ENCODE results near the gene DDIAS. TPM values are rescaled to one million over a fixed set of nuclear protein-coding genes. Genes with fewer than 3 reads are reported as not detected.

DDIAS gene
- total RNA-seq, 1 donor from 2014 or later = 3.8 TPM

GRCh38 chr11:82874646-82875523, 26.7 kb upstream of the DDIAS start:
- no peak for ATAC-seq
- intact Hi-C loops (cut with DNase I) = no loop called here
- DNase-seq = no peak
- no peaks in the 10 kb centered on the region for H3K9me3 ChIP-seq
- H3K36me3 ChIP-seq = no peaks in the 10 kb centered on the region
- no peak for TF ChIP-seq CTCF (IDR thresholded peaks at IDR 0.05)
- no peaks in the 10 kb centered on the region for H3K27me3 ChIP-seq
- H3K4me1 ChIP-seq = peaks cover 15% of the 10 kb centered on the region
- no peak overlapping the region for H3K27ac ChIP-seq
- H3K4me3 ChIP-seq = no peak overlapping the region

- intact Hi-C loops (cut with DNase I) = no loop called here
- Histone ChIP-seq H3K27me3 (no peaks in the 10 kb centered on the region), H3K4me1 (peaks cover 6% of the 10 kb centered on the region), H3K9me3 (no peaks in the 10 kb centered on the region), H3K27ac (no peak overlapping the region), H3K36me3 (no peaks in the 10 kb centered on the region), H3K4me3 (no peak overlapping the region)
- DNase-seq (no peak), ATAC-seq (peak; percentile 69)
- no peak for TF ChIP-seq CTCF (IDR thresholded peaks at IDR 0.05)
Observed at GRCh38 chr11:82883853-82884252, 17.7 kb upstream of the DDIAS start.

GRCh38 chr11:82889133-82890001, 12.2 kb upstream of the DDIAS start:
- DNase-seq = no peak
- TF ChIP-seq CTCF (IDR thresholded peaks at IDR 0.05) = no peak
- Histone ChIP-seq H3K9me3 (no peaks in the 10 kb centered on the region), H3K36me3 (no peaks in the 10 kb centered on the region), H3K27ac (no peak overlapping the region), H3K4me1 (peaks cover 10% of the 10 kb centered on the region), H3K4me3 (peak overlapping the region; percentile 24), H3K27me3 (no peaks in the 10 kb centered on the region)
- ATAC-seq = peak; percentile 92
- intact Hi-C loops (cut with DNase I) = no loop called here

- intact Hi-C loops (cut with DNase I) = no loop called here
- no peak for TF ChIP-seq CTCF (IDR thresholded peaks at IDR 0.05)
- ATAC-seq (no peak), DNase-seq (no peak)
- Histone ChIP-seq H3K27me3 (no peaks in the 10 kb centered on the region), H3K4me3 (peak overlapping the region; percentile 24), H3K36me3 (no peaks in the 10 kb centered on the region), H3K27ac (peak overlapping the region; percentile 19), H3K4me1 (peaks cover 8% of the 10 kb centered on the region), H3K9me3 (no peaks in the 10 kb centered on the region)
Observed at GRCh38 chr11:82890002-82890341, 11.6 kb upstream of the DDIAS start.

GRCh38 chr11:82890936-82891335, 10.6 kb upstream of the DDIAS start:
- no peak for DNase-seq

More at GRCh38 chr11:82890936-82891335, 10.6 kb upstream of the DDIAS start:
- H3K27me3 ChIP-seq = no peaks in the 10 kb centered on the region
- no peak for TF ChIP-seq CTCF (IDR thresholded peaks at IDR 0.05)
- intact Hi-C loops (cut with DNase I) = no loop called here
- peaks cover 11% of the 10 kb centered on the region for H3K4me1 ChIP-seq
- no peaks in the 10 kb centered on the region for H3K9me3 ChIP-seq
- peak; percentile 49 for ATAC-seq
- no peaks in the 10 kb centered on the region for H3K36me3 ChIP-seq
- H3K27ac ChIP-seq = no peak overlapping the region
- H3K4me3 ChIP-seq = peak overlapping the region; percentile 24
